Activated CD4-positive, alpha-beta T cell treated with anti-CD3 and anti-CD28 coated beads for 1 hour (primary cell): Measurements from ENCODE around the gene NKIRAS1.
"Not testable (repeated sequence)": the region's sequence is repeated elsewhere in the genome, so short reads cannot be mapped to it uniquely, and the experiment has no call there.

ENCODE experiments used
- DNase-seq: peaks from one replicate; pipeline ENCODE4 v3.0.0-alpha.2; 2020

The NKIRAS1 gene

GRCh38 chr3:23938688-23939087 is 21.9 kb upstream of the NKIRAS1 start:
- DNase-seq = no peak

DNA sequence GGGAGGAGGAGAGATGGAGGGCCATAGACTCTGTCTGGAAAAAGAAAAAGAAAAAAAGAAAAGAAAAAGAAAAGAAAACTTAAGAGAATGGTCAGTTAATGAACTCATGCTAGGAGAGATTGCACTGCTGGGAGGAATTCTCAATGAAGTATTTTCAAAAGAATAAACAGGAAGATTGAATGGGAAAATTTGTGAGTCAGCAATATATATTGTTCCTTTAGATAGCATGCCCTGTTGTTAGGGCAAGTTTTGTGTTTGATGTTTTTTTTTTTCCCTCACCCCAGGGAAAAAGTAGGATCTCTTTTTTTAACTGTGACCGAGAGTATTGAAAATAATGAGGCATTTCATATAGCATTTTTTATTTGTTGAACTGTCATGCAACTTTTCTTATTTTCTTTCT is 20.5 kb upstream of the NKIRAS1 start:
- DNase-seq = no peak

DNA sequence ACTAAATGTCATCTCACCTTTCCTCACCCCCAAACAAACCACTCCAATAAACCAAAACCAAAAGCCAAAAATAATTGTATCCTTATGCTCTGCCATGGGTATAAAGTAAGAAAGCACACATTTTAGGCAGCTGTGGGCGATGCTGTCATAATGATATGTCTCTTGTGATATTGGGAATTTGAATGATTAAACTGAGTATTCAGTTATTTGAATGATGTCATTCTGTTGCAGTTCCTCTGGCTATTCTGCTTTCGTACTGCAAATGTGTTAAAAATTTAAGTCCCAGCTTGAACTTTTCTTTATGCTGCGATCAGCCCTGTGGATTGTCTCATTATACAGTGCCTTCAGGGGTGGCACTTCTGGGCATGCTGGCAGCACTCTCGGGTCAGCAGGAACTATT is 17.5 kb upstream of the NKIRAS1 start:
- DNase-seq = no peak

DNA sequence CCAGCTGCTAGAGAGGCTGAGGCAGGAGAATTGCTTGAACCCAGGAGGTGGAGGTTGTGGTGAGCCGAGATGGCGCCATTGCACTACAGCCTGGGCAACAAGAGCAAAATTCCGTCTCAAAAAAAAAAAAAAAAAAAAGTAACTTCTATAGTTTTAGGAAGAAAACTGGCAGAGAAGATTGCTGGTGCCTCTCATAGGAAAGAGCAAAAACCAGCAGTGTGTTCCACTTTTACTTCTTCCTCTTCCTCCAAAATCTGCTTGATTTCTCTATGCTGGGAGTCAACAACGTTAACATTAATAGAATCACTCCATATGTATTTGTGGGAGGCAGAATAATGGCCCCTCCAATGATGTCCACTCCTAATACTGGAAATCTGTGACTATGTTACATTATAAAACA is 15.8 kb upstream of the NKIRAS1 start:
- no peak for DNase-seq

DNA sequence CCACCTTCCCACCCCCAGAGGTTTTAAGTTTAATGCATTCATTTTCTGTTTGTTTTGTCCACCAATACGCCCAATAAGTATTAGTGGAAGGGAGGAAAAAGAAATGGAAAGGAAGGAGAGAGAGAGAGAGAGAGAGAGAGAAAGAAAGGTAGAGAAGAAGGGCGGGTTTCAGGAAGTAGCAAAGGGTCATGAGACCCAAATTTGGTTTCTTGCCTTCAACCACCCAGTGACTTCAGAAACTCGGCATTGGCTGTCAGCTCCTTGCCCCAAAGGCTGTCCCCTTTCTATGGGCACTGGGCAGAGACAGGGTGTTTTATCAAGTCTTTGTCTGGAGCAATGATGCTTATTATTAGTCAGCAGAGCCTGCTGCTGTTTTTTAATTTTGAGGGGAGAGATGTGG is 14.8 kb upstream of the NKIRAS1 start:
- DNase-seq = no peak

- no peak for DNase-seq
Measured at GRCh38 chr3:23928524-23928923, 11.7 kb upstream of the NKIRAS1 start.

DNA sequence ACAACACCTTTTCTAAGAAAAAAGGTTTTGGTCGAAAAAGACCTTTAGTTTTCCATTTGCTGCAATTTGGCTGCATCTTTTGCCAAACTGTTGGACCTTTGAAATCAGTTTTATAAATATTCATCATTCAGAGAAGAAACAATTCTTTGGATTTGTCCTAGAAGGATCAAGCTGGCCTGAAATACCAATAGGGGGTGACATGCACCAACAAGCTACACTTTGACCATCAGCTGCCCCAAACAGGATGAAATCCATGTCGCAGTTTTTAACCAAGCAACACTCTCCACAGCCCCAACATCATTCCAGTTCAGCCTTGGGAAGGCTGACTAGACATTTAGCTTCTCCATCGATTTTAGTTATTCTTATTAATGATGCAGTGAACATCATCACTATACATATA is 9.9 kb upstream of the NKIRAS1 start:
- no peak for DNase-seq

- DNase-seq = no peak
Measured at GRCh38 chr3:23926246-23926645, 9.5 kb upstream of the NKIRAS1 start.

DNA sequence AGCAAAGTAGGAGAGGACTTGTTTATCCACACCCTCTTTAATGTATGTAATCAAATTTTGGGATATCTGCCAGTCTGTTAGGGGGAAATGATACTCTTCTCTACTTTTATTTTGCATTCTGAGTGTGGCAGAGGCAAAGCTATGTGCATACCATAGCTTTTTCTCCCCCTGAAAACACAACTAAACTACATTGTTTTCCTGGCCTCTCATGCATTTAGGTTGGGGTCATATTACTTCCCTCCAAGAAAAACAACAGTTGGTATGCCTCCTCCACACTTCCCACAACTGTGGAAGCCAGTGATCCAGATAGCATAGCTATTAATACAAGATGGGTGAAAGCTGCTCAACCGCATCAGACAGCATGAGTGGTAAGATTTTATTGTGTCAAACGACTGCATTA is 7.0 kb upstream of the NKIRAS1 start:
- no peak for DNase-seq

- no peak for DNase-seq
Measured at GRCh38 chr3:23921052-23921511, 4.3 kb upstream of the NKIRAS1 start.

GRCh38 chr3:23920151-23920655 is 3.4 kb upstream of the NKIRAS1 start:
- no peak for DNase-seq

DNA sequence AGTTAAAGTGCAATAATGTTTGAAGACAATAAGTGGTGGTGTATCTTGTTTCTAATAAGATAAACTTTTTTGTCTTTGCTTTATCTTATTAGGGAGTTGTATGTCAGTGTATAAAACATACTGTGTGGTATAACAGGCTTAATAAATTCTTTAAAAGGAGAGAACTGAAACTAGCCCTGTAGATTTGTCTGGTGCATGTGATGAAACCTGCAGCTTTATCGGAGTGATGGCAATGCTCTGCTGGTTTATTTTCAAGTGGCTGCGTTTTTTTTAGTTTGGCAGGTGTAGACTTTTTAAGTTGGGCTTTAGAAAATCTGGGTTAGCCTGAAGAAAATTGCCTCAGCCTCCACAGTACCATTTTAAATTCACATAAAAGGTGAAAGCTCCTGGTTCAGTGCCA is 2.8 kb upstream of the NKIRAS1 start:
- DNase-seq = no peak

DNA sequence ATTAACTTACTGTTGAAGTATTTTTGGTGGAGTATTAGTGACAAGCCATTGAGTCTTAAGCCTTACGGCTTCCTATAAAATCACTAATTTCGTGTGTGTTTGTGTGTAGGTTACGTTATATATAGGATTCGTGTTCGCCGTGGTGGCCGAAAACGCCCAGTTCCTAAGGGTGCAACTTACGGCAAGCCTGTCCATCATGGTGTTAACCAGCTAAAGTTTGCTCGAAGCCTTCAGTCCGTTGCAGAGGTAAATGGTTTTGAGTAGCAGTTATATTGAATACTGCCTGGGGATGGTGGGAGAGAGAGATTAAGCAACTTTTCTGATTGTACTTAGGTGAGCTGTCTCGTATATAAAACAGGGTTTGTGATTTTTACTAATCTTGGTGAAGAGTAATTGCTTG is 1.5 kb upstream of the NKIRAS1 start:
- DNase-seq = not testable (repeated sequence)

GRCh38 chr3:23917679-23918303 is 1.0 kb upstream of the NKIRAS1 start:
- not testable (repeated sequence) for DNase-seq

- DNase-seq = no peak
Measured at GRCh38 chr3:23916152-23916885, 471 bp downstream of the NKIRAS1 start.

GRCh38 chr3:23915537-23916108 is 1.2 kb downstream of the NKIRAS1 start:
- DNase-seq = no peak

GRCh38 chr3:23913873-23914743 is 2.7 kb downstream of the NKIRAS1 start:
- no peak for DNase-seq

DNA sequence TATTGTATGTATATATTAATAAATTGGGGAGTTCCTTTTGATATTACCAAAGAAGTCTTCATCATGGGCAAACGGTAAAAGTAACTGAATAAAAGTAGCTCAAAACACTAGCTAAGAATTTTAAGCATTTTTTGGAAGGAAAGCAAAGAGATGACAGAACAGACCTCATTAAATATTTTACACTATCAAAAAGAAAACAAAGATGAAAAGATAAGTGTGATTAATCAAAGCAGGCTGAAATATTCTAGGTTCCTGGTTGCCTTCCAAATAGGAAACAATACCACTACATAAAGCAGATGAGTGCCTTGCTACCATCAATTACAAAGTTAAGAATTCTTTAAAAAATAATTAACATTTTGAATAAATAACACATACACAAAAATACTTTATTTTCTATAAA is 3.6 kb downstream of the NKIRAS1 start:
- no peak for DNase-seq

GRCh38 chr3:23912335-23912734 is 4.5 kb downstream of the NKIRAS1 start:
- not testable (repeated sequence) for DNase-seq

DNA sequence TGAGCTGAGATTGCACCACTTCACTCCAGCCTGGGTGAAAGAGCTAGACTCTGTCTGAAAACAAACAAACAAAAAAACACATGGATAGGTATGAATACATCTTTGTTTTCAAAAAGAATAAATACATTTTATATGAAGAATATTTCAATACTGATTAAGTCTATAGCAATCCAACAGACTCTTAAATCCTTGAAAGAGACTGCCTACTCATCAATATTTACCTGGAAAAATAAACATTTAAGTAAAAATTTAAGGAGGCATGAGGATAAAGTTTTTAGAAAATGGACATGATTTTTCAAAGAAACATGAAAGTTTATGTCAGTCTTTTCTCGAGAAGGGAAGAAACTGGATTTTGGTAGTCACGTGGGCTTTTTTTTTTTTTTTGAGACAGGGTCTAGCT is 5.4 kb downstream of the NKIRAS1 start:
- DNase-seq = no peak

GRCh38 chr3:23909341-23909740 is 7.4 kb downstream of the NKIRAS1 start:
- DNase-seq = no peak

- no peak for DNase-seq
Measured at GRCh38 chr3:23904545-23904944, 12.2 kb downstream of the NKIRAS1 start.

DNA sequence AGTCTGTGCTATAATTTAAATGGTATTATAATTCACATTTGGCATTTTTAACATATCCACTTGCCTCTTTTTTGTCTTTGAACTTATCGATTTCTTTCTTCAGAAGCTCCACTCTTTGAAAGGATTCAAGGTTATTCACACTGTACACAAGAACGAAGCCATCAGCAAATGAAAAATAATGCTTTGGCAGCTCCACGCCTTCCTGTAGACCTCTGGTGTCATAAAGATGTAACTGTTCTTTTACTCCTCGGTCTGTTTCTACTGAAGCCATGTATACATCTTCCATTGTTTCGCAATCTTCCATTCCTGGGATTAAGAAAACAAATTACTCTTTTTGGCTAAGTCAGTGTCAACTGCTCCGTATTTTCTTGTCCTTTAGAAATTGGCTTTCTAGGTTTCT is 16.0 kb downstream of the NKIRAS1 start:
- DNase-seq = no peak
